Aorta (tissue), 5 donors: Measurements from ENCODE around the gene MAJIN. TPM values are rescaled to one million over a fixed set of nuclear protein-coding genes. Genes with fewer than 3 reads are reported as not detected.

ENCODE experiments used
- ATAC-seq: fragments of 200-7000 bp; cut with Tn5 transposase; one replicate; pipeline ENCODE4 v1.9.1; 2022; ENCODE audit warnings: moderate library complexity; ENCODE audit not compliant: low FRiP score
- DNase-seq, 2 donors: peaks; one replicate each; pipeline ENCODE4 v3.0.0-alpha.2; 2020
- H3K27ac ChIP-seq, 2 donors: one replicate each; pipeline ENCODE4 v1.5.1; 2013; ENCODE audit warnings: low read length in 2 of 2, mild to moderate bottlenecking in 2 of 2, moderate library complexity in 2 of 2, control low read depth in 1 of 2, inconsistent platforms in 1 of 2, low read depth in 1 of 2
- H3K27me3 ChIP-seq, 2 donors: one replicate each; pipeline ENCODE4 v1.6.1; 2013; ENCODE audit warnings: control low read depth in 1 of 2, low read length in 1 of 2, mild to moderate bottlenecking in 1 of 2, moderate library complexity in 1 of 2; ENCODE audit not compliant: insufficient read depth in 2 of 2, control insufficient read depth in 1 of 2
- H3K36me3 ChIP-seq, 2 donors: one replicate each; pipeline ENCODE4 v1.6.1; 2013; ENCODE audit warnings: control low read depth in 1 of 2, low read length in 1 of 2, mild to moderate bottlenecking in 1 of 2; ENCODE audit not compliant: insufficient read depth in 2 of 2, control insufficient read depth in 1 of 2
- H3K4me1 ChIP-seq, 2 donors: one replicate each; pipeline ENCODE4 v1.6.1; 2013; ENCODE audit warnings: low read length in 2 of 2, control low read depth in 1 of 2, mild to moderate bottlenecking in 1 of 2, moderate library complexity in 1 of 2; ENCODE audit not compliant: insufficient read depth in 2 of 2, control insufficient read depth in 1 of 2
- H3K4me3 ChIP-seq, 2 donors: one replicate each; pipeline ENCODE4 v1.5.1; 2013; ENCODE audit warnings: low read length in 2 of 2, control low read depth in 1 of 2, mild to moderate bottlenecking in 1 of 2
- H3K9me3 ChIP-seq: one replicate; pipeline ENCODE4 v1.6.1; 2013; ENCODE audit warnings: mild to moderate bottlenecking, low read length; ENCODE audit not compliant: control insufficient read depth
- WGBS, 2 donors: extraction: QIAGEN DNeasy Blood & Tissue Kit; methylation state at CpG; one replicate each; pipeline ENCODE4 v1.1.7; 2013; 5-methylcytosine and 5-hydroxymethylcytosine counted together
- intact Hi-C, 2 donors: fragments of 100-400 bp; cut with DNase I; formaldehyde crosslinking; loops; one replicate each; pipeline versions ENCODE4 v1.14.2 to v1.15.0; 2022
- polyA plus RNA-seq, 2 donors: library from polyadenylated mRNA; stranded (reverse); fragments of 200-250 nt; gene quantifications; one replicate each; pipeline ENCODE4 v1.2.3, GENCODE V29; 2013
- total RNA-seq, 2 donors: library from RNA; stranded (reverse); fragmentation: NEBNext Ultra II Directional; extraction: Animal tissue kit (Norgen Biotek cat#: 25700); gene quantifications; one replicate each; pipeline ENCODE4 v1.2.1, GENCODE V29; 2021
- donor health status: healthy with polysubstance abuse.
- donor health status: Bipolar disorder and iron deficiency.
- donor health status: DM: no; HTN: no; CAD: no.
- donor health status: DM: no; HTN: no; CAD: no.
- donor health status: DM: yes; HTN: yes; CAD: no.

The MAJIN gene
- total and polyA plus RNA-seq, 4 donors = not detected

GRCh38 chr11:64915376-64915887 lies 56.5 kb downstream of the MAJIN start:
- H3K36me3 ChIP-seq = peaks cover 0 to 8% of the 10 kb centered on the region in 2 donors
- intact Hi-C loops = no loop called here

GRCh38 chr11:64914123-64914522 lies 57.8 kb downstream of the MAJIN start:
- Histone ChIP-seq H3K4me1 (no peaks in the 10 kb centered on the region), H3K4me3 (no peak overlapping the region), H3K27me3 (no peaks in the 10 kb centered on the region), H3K9me3 (no peaks in the 10 kb centered on the region), H3K27ac (no peak overlapping the region), H3K36me3 (peaks cover 0 to 10% of the 10 kb centered on the region in 2 donors)
- intact Hi-C loops = no loop called here
- WGBS, 2 donors = 94% methylated on average over 16 to 17 of the region's 17 CpGs
- no peak for DNase-seq
- no peak for ATAC-seq

More at GRCh38 chr11:64915376-64915887, 56.5 kb downstream of the MAJIN start:
- H3K4me3 ChIP-seq = no peak overlapping the region
- WGBS, 2 donors = 70 to 78% methylated on average over 7 of the region's 7 CpGs
- H3K27ac ChIP-seq = no peak overlapping the region
- no peaks in the 10 kb centered on the region for H3K27me3 ChIP-seq
- no peaks in the 10 kb centered on the region for H3K9me3 ChIP-seq
- no peaks in the 10 kb centered on the region for H3K4me1 ChIP-seq
- ATAC-seq = no peak
- DNase-seq = no peak

GRCh38 chr11:64913171-64913727 lies 58.7 kb downstream of the MAJIN start:
- Histone ChIP-seq H3K4me3 (no peak overlapping the region), H3K9me3 (no peaks in the 10 kb centered on the region), H3K4me1 (no peaks in the 10 kb centered on the region), H3K27me3 (no peaks in the 10 kb centered on the region), H3K27ac (no peak overlapping the region), H3K36me3 (peaks cover 0 to 10% of the 10 kb centered on the region in 2 donors)
- DNase-seq (no peak), ATAC-seq (no peak)
- intact Hi-C loops = no loop called here
- 91 to 92% methylated on average over 18 of the region's 18 CpGs for WGBS, 2 donors

- WGBS, 2 donors = 88 to 90% methylated on average over 8 to 9 of the region's 9 CpGs
- H3K9me3 ChIP-seq = no peaks in the 10 kb centered on the region
- ATAC-seq (no peak), DNase-seq (no peak)
- no peaks in the 10 kb centered on the region for H3K27me3 ChIP-seq
- H3K4me3 ChIP-seq = no peak overlapping the region
- H3K4me1 ChIP-seq = no peaks in the 10 kb centered on the region
- H3K36me3 ChIP-seq = peaks cover 0 to 14% of the 10 kb centered on the region in 2 donors
- no peak overlapping the region for H3K27ac ChIP-seq
- intact Hi-C loops = no loop called here
Observed at GRCh38 chr11:64911689-64912088, 60.2 kb downstream of the MAJIN start.

- no peak for DNase-seq
- no peaks in the 10 kb centered on the region for H3K4me1 ChIP-seq
- WGBS, 2 donors = 88 to 89% methylated on average over 7 of the region's 7 CpGs
- H3K4me3 ChIP-seq = no peak overlapping the region
- no peak overlapping the region for H3K27ac ChIP-seq
- H3K36me3 ChIP-seq = peaks cover 0 to 16% of the 10 kb centered on the region in 2 donors
- intact Hi-C loops = no loop called here
- no peak for ATAC-seq
- H3K9me3 ChIP-seq = no peaks in the 10 kb centered on the region
- no peaks in the 10 kb centered on the region for H3K27me3 ChIP-seq
Observed at GRCh38 chr11:64911142-64911541, 60.8 kb downstream of the MAJIN start.

GRCh38 chr11:64910451-64911093 lies 61.3 kb downstream of the MAJIN start:
- Histone ChIP-seq H3K36me3 (peaks cover 0 to 21% of the 10 kb centered on the region in 2 donors), H3K27me3 (no peaks in the 10 kb centered on the region), H3K27ac (no peak overlapping the region), H3K4me1 (no peaks in the 10 kb centered on the region), H3K9me3 (no peaks in the 10 kb centered on the region), H3K4me3 (no peak overlapping the region)
- 93 to 94% methylated on average over 27 of the region's 27 CpGs for WGBS, 2 donors
- DNase-seq = no peak
- no peak for ATAC-seq
- intact Hi-C loops = no loop called here

GRCh38 chr11:64909653-64910343 lies 62.1 kb downstream of the MAJIN start:
- H3K36me3 ChIP-seq = peaks cover 0 to 23% of the 10 kb centered on the region in 2 donors
- H3K4me1 ChIP-seq = no peaks in the 10 kb centered on the region
- DNase-seq (no peak), ATAC-seq (no peak)
- WGBS, 2 donors = 84 to 88% methylated on average over 39 of the region's 39 CpGs
- no peak overlapping the region for H3K4me3 ChIP-seq
- H3K27me3 ChIP-seq = no peaks in the 10 kb centered on the region
- no peaks in the 10 kb centered on the region for H3K9me3 ChIP-seq
- intact Hi-C loops = no loop called here
- no peak overlapping the region for H3K27ac ChIP-seq

- Histone ChIP-seq H3K36me3 (peaks cover 0 to 23% of the 10 kb centered on the region in 2 donors), H3K27ac (no peak overlapping the region), H3K4me3 (no peak overlapping the region), H3K4me1 (no peaks in the 10 kb centered on the region), H3K9me3 (no peaks in the 10 kb centered on the region), H3K27me3 (no peaks in the 10 kb centered on the region)
- intact Hi-C loops = no loop called here
- DNase-seq (no peak), ATAC-seq (no peak)
- WGBS, 2 donors = 85 to 88% methylated on average over 9 to 11 of the region's 11 CpGs
Observed at GRCh38 chr11:64908766-64909165, 63.1 kb downstream of the MAJIN start.

GRCh38 chr11:64906314-64906635 lies 65.6 kb downstream of the MAJIN start:
- peaks cover 0 to 17% of the 10 kb centered on the region in 2 donors for H3K36me3 ChIP-seq
- H3K4me3 ChIP-seq = no peak overlapping the region
- no peaks in the 10 kb centered on the region for H3K9me3 ChIP-seq
- H3K27me3 ChIP-seq = no peaks in the 10 kb centered on the region
- WGBS, 2 donors = 95 to 96% methylated on average over 13 of the region's 13 CpGs
- intact Hi-C loops = no loop called here
- no peak overlapping the region for H3K27ac ChIP-seq
- H3K4me1 ChIP-seq = no peaks in the 10 kb centered on the region
- no peak for DNase-seq
- no peak for ATAC-seq
